GM20431 (cell line): ENCODE results near the gene GAGE12J.
"Not testable (repeated sequence)": the region's sequence is repeated elsewhere in the genome, so short reads cannot be mapped to it uniquely, and the experiment has no call there.

ENCODE experiments used
- in situ Hi-C: fragments of 300-500 bp; cut with MseI, MboI; formaldehyde crosslinking; loops from one replicate; pipeline ENCODE4 v1.15.0; 2020; ENCODE audit warnings: low sequenced_read_pairs; ENCODE audit not compliant: unreplicated experiment

Gene GAGE12J

DNA sequence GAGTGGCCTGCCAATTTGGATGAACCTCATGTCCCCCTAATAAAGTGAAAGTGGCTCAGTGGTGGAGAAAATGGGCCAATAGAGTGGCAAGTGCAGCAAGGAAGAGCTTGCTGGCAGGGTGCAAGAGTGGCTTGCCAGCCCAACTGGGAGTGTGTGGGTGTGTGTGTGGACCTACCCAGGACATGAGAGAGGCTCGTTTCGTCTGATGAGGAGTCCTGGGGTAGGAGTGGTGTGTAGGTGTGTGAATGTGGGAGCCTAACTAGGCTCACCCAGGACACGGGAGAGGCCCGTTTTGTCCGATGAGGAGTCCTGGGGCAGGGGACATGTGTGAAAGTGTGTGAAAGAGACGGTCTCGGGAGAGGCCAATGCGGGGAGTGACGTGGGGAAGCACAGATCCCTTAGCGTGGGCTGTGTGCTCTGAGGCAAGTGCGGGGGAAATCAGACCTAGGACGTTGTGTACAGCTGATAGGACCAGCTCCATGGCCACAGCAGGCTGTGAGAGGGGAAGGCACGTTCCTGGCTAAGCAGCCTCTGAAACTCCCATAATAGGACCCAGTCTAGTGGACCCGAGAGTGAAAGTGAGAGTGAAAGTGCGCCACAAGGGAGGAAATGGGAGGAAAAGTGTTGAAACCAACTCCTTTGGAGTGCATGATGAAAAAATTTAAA, 13.1 kb upstream of the GAGE12J start:
- in situ Hi-C loops = no loop called here

DNA sequence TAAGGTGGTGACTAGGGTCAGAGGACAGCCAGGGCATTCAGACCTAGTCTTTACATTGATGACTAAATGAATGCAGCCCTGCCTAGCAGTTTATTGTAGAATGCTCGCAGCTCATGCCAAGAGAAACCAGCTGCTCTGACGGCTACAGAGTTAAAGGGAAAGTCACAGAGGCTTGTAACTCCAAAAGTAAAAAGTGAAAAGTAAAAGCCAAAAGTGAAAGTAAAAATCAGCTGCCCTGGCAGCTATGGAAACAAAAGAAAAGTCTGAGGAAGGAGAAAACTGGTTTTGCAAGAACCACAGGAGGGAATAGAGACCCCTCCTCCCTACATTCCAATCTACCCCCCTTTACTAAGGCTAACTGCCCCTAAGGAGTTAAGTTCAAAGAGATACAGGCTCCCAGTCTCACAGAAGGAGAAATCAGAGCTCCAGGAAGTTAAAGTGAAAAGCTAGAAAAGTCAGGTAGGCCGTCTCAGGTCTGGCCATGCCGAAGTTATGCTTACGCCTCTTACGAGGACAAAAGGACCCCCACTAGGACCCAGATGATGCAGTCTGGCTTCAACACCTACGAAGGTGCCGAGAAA, 12.3 kb upstream of the GAGE12J start:
- in situ Hi-C loops = no loop called here

DNA sequence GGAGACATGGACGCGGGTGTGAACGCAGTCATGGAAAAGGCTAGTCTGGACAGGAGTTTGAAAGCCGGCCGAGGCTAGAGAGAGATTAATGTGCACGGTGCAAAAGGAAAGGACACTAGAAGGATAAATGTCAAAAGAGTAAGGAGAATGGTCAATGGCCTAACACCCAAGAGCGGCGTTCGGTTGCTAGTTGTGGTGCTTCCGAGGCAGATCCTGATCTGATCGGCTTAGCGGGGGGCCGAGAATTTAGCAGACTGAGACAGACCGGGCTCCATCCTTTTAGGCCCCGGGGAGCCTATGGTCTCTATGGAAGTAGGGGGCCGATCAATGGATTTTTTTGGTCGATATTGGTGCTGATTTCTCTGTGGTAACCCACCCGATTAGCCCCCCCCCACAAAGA, 11.5 kb upstream of the GAGE12J start:
- in situ Hi-C loops = no loop called here

DNA sequence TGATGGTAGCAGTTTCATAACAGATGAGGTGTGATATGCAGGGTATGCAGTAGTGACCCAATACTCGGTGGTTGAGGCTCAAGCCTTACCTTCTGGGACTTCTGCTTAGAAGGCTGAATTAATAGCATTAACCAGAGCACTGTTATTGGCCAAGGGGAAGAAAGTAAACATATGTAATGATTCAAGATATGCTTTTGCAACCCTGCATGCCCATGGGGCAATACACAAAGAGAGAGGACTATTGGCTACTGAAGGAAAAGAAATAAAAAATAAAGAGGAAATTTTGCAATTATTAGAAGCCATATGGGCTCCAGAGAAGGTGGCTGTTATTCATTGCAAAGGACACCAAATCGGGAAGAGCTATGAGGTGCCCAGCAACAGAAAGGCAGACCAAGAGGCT, 9.7 kb upstream of the GAGE12J start:
- in situ Hi-C loops = no loop called here

GRCh38 chrX:49316085-49316484, 5.8 kb upstream of the GAGE12J start:
- in situ Hi-C loops = no loop called here

DNA sequence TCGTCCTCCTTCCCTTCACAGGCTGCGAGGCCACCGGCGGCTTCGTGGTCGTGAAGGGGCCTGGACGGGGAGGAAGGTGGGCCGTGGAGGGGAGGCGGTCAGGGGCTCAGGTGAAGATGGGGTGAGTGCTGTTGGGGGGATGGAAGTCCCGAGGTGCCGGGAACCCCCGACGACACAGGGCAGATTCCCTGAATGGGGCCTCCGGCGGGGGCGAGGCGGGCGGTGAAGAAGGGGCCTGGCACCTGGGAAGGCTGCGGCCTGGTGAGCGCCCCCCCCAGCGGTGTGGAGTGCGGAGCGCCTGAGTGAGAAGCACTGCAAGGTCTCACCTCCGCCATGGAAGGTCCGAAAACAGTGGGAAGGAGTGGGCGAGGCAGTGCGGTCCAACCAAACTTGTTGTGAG, 429 bp downstream of the GAGE12J start:
- in situ Hi-C loops = not testable (repeated sequence)

DNA sequence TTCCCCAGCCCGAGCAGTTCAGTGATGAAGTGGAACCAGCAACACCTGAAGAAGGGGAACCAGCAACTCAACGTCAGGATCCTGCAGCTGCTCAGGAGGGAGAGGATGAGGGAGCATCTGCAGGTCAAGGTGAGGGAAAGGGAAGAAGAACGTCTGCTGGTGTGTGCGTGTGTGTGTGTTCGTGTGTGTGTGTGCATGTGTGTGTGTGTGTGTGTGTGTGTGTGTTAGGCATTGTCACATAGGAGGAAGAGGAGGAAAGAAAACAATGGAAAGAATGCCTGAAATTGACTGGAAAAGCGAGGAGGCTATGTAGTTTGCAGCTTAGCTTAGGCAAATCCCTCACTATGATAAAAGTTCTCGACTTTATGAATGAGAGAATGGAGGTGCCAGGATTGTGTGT, 1.9 kb downstream of the GAGE12J start:
- in situ Hi-C loops = not testable (repeated sequence)

DNA sequence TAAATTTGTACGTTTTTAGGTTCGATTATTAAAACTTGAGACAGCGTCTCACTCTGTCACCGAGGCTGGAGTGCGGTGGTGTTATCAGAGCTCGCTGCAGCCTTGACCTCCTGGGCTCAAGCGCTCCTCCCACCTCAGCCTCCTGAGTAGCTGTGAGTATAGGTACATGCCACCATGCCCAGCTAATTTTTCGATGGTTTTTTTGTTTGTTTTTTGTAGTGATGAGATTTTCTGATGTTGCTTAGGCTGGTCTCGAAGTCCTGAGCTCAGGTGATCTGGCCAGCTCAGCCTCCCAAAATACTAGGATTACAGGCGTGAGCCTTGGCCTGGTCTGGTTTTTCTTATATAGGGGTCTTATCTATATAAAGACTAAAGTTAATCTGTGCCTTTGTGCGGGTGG, 8.6 kb downstream of the GAGE12J start:
- in situ Hi-C loops = not testable (repeated sequence)

GRCh38 chrX:49331282-49331681, 9.4 kb downstream of the GAGE12J start, which contains the start of gene GAGE13:
GAGE13 (plus strand) TSS chrX:49331582; CDS start chrX:49332738, 1,156 bp downstream.
- in situ Hi-C loops = not testable (repeated sequence)

- in situ Hi-C loops = not testable (repeated sequence)
Observed at GRCh38 chrX:49331841-49332240, 10.0 kb downstream of the GAGE12J start.

- in situ Hi-C loops = not testable (repeated sequence)
Observed at GRCh38 chrX:49341449-49341848, 19.6 kb downstream of the GAGE12J start.

- in situ Hi-C loops = not testable (repeated sequence)
Observed at GRCh38 chrX:49344496-49345175, 22.8 kb downstream of the GAGE12J start.

DNA sequence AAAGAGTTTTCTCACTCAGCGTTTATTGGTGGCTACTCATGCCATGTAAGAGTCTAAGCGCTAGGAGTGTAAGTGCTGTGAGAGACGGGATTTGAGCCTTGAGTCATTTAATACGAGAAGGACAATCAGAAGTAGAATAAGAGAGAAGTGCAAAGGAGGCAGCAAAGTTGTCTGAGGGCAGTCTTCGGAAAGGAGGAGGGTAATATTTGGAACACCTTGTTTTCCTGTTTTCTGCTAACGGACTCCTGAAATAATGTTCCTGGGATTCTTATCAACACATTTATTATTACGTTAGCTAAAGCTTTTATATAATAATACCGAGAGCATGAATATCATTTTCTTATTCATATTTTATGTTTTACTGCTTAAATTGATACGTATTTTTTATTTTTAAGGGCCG, 23.6 kb downstream of the GAGE12J start:
- in situ Hi-C loops = not testable (repeated sequence)

DNA sequence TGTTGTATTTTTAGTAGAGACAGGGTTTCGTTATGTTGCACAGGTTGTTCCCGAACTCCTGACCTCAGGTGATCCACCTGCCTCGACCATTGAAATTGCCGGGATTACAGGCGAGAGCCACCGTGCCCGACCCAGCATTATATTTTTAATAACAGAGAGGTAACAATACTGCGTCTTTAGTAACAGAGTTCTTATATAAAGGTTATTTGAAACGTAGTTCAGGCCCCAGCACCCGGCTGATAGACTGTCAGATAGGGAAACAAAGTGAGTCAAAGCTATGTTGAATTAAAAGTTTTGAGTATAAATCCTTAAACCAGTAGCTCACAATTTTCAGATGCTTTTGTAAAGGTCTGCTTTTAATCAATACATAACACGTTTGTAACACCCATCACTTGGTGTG, 24.3 kb downstream of the GAGE12J start:
- in situ Hi-C loops = not testable (repeated sequence)
